GM19395 (cell line): ENCODE data around the gene AQP5.

Experiments
- ATAC-seq: cut with Tn5 transposase; IDR thresholded peaks from one replicate; pipeline ENCODE4 v1.9.1; 2021; ENCODE audit warnings: mild to moderate bottlenecking, moderate library complexity; ENCODE audit not compliant: unreplicated experiment

Gene AQP5

DNA sequence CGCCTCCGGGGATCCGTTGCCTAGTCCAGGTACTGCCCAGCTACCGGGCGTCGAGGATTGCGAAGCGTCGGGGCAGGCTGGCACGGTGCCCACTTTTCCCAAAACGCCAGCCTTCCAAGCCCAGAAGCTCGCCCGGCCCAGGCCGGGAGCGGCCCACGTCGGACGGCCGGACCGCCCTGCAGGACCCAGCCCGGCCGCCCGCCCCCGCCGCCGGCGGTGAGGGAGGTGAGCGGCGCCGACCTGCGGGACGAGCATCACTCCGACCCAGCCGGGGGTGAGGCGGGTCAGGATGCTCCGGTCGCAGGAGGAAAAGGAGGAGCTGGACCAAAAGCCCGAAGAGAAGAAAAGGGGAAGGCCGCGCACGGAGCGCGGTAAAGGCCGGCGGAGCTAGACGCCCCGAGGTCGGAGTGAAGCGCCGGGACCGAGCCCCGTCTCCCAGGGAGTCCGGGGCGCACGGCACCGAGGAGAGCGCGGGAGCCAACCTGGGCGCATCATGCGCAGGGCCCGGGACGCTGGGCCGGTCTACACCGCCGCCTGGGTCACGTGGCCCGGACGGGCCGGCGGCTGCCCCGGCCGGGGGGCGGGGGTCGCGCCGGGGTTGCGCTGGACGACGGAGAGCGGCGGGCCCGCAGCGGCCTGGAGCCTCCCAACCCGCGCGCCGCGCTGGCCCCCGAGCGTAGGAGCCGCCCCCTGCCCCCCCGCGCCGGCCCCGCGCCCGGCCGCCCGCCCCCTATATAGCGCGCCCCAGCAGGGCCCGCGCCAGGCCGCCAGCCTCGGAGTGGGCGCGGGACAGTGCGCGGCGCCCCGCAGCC lies at the start of gene AQP5:
Gene AQP5, plus strand, starts transcription at position 762 of the 812 bp plus-strand sequence. CDS start 146 bp downstream, outside the sequence.
- ATAC-seq: no peak

- ATAC-seq: no peak
Observed at GRCh38 chr12:49912345-49913255, 49.1 kb upstream of the AQP5 start.

DNA sequence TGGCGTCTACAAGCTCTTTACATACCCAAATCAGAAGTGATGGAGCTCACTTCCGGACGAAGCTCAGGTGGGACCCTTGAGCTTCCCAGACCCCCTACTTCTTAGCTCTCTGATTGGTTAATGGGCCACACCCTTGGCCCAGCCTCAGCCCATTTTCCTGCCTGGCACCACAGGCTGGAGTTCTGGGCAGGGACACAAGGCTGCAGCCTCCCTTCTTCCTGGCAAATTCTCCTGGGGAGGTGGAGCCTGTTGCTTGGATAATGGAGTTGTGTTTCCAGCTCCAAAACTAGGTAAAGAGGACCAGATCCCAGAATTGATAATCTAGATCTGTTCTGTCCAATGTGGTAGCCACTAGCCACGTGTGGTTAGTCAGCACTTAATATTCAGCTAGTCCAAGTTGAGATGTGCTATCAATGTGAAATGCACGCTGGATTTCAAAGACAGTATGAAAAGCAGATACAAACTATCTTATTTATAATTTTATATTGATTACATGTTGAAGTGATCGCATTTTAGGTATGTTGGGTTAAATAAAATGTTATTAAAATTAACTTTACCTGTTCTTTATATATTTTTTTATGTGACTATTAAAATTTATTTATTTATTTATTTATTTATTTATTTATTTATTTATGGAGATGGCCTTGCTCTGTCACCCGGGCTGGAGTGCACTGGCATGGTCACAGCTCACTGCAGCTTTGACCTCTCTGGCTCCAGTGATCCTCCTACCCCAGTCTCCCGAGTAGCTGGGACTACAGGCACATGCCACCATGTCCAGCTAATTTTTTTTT lies 45.3 kb upstream of the AQP5 start:
- no peak for ATAC-seq

DNA sequence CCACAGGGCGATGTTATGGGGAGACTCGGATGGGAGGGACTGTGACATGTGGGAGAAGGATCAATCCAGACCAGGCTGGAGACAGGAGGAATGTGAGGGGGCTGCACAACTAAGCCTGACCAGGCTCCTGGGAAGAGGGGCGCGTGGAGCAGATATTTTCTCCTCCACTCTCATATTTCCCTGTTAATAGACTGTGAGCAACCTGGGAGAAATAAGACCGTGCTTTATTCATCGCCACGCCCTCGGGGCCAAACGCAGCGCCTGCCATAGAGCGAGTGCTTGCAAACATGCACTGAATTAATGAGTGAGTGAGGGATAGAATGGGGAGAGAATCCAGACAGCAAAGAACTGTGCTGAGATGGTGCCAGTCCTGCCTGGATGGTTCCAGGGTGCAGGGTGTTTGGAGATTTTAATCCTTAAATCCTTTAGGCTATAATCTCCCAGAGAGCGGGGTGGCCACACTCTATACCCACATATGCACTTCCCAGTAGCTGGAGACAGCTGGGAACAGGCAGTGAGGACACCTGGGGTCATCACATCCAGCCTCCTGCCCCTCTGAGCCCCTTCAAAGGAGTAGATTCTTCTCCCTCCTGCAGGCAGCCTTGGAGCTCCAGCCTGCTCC lies 44.4 kb upstream of the AQP5 start:
- ATAC-seq: no peak

DNA sequence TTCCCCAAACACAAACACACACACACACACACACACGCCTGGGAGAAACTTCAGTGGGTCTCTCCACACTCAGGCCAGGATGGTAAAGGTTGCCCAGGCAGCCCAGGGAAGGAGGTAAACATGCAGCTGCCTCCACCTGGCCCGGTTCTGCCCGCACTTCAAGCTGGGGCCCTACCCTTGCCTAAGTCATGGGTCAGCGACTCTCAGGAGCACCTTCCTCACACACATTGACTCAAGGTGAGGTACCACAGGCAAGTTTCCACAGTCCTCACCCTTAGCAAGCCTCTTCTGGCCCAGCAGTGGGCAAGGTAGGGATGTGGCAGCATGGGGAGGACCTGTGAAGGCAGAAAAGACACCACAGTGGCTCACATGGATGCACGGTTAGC lies 43.9 kb upstream of the AQP5 start:
- ATAC-seq: no peak

- no peak for ATAC-seq
Observed at GRCh38 chr12:49920241-49920914, 41.3 kb upstream of the AQP5 start.

DNA sequence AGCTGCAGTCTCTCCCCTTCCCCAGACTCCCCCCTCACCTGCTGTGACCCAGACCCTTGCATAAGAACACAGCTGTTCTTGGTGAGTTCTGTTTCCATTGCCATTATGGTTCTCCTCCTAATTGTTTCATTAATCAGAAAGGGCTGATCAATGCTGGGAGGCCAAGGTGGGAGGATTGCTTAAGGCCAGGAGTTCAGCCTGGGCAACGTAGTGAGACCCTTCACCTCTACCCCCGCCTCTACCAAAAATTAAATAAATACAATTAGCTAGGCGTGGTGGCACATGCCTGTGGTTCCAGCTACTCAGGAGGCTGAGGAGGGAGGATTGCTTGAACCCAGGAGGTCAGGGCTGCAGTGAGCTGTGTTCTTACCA lies 40.8 kb upstream of the AQP5 start:
- ATAC-seq: no peak

GRCh38 chr12:49921299-49921698 lies 40.4 kb upstream of the AQP5 start:
- no peak for ATAC-seq

GRCh38 chr12:49921936-49922335 lies 39.7 kb upstream of the AQP5 start:
- no peak for ATAC-seq

DNA sequence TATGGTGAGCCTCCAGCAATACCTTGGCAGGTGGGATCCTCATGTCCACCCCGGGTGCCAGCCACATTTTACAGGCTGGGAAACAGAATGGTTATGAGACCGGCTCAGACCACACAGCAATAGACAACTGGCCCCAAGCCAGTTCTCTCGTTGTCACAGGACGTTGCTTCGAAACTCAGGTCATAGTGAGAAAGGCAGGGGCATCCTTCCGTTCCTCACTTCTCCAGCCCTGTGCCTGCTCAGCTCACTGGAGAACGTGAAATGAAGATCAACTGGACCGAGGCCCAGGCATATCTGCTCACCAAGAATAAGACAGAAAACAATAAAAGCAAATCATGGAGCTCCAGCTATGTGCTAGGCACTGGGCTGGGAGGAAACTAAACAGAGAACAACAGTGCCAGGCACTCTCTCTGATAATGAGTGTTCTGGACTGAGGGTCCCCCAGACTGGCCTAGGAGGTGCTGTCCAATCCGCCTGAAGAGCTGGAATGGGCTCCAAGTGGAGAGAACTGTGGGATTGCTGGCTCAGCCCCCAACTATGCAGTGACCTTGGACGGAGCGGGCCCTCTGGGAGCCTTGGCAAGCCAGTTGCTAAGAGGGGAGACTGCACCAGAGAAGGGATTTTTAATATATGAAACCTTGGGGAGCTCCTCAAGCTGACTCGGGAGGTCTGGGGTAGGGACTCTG lies 39.2 kb upstream of the AQP5 start:
- ATAC-seq: no peak

GRCh38 chr12:49923035-49923644 lies 38.5 kb upstream of the AQP5 start:
- ATAC-seq: no peak

DNA sequence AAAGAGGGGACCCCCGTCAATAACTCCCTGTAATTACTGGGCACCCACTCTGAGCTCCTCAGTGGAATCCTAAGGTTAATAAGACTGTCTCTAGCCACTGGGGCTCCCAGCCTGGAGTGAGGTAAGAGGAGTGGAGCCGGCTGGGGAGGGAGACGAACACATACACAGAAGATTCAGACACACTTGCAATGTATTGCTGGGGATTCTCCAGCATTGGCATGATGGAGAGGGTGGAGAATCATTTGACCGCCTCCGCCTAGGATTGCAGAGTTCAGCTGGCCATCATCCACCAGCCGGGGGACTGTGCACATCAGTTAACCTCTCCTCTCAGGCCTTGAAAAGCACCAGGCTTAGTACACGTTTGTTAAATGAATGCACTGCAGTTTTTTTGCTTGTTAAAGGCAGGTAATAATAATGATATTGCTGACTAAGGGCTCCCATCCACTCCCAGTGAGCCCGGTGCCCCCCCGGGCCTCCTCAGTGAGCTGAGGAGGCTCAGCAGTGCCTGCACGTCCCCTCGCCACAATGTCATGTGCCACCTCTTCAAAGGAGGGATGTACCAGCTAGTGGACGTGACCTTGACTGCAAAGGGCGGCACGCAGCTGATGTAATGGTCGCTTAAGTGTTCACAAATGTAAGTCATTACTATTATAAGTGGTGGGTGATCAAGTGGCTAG lies 37.7 kb upstream of the AQP5 start:
- ATAC-seq: no peak

- no peak for ATAC-seq
Observed at GRCh38 chr12:49924628-49925246, 36.9 kb upstream of the AQP5 start.

- ATAC-seq: no peak
Observed at GRCh38 chr12:49925433-49926204, 36.1 kb upstream of the AQP5 start.

GRCh38 chr12:49928471-49928870 lies 33.2 kb upstream of the AQP5 start:
- ATAC-seq: no peak

- ATAC-seq: no peak
Observed at GRCh38 chr12:49929581-49929980, 32.1 kb upstream of the AQP5 start.

- no peak for ATAC-seq
Observed at GRCh38 chr12:49930515-49931288, 31.0 kb upstream of the AQP5 start.
